GM21390 (cell line): ENCODE data around the gene DIO1.

Source experiments
- ATAC-seq: cut with Tn5 transposase; IDR thresholded peaks from one replicate; pipeline ENCODE4 v1.9.1; 2021; ENCODE audit not compliant: unreplicated experiment

The DIO1 gene

DNA sequence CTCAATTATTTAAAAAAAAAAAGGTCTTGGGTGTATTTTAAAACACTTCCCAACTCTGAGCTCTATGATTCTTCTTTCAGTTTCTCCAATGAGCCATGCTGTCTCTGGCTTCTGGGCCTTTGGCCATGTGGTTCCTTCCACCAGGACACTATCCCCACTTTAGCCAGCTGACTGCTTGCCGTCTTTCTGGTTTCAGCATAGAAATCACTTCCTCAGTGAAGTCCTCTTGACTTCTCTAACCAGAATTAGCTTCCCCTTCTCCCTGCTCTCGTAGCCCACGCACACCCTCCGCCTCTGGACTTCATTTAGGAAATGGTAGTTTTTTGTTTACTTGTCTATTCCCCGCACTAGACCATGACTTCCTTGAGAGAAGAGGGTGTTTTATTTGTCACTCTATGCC is 1.1 kb upstream of the DIO1 start:
- ATAC-seq: no peak

DNA sequence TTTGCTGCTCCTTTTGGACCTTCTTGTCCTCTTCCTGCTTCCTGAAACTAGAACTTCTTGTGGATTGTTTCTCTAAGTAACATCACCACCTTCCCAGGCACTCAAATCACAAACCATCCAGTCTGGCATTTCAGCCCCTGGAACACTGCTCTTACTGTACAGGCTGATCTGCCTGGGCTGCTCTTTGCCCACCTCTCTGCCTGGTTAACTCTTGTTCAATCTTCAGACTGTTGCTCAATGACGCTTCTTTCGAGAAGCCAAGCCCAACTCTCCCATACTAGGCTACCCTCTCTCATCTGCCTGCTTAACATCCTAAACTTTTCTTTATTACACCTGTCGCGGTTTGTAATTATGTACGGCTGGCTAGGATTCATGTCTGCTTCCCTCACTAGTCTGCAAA is 657 bp downstream of the DIO1 start:
- no peak for ATAC-seq

DNA sequence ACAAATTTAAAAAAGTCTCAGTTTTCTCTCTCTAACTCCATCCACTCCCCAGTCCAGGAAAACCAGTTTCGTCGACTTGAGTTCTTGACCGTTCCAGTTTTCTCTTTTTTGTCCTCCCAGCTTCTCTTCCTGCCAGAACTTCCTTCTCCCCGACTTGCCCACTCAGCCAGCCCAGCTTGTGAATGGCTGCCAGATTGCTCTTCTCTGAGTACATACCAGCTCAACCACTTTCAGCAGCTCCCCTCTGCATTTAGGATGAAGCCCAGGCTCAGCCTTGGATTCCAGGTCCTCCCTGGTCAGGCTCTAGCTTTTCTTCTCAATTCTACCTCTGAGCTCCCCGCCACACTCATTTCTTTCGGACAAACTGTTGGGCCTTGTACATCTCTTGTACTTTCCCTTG is 1.4 kb downstream of the DIO1 start:
- no peak for ATAC-seq

DNA sequence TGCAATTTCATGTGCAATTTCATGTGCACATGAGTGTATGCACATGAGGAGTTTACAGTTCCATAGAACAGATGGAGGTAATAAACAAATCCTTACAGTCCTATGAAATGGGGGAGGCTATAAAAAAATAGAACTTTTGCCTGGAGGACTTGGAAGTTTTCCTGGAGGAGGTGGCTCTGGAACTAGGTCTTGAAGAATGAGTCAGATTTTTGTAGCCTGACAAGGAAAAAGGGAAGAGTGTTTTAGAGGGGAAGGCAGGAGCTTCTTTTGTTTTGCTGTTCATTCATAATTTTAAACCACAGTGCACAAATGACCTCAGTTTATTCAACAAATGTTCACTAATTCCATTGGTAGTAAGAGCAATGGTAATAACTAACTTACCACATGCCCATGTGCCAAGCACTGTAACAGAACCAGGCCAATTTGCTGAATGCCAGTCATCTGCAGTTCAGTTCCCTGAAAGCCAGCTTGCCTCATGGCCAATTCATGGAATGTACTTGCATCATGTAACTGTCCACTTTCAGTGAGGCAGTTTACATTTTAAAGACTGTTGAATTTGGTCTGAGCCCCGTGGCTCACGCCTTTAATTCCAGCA is 2.7 kb downstream of the DIO1 start:
- ATAC-seq: no peak

DNA sequence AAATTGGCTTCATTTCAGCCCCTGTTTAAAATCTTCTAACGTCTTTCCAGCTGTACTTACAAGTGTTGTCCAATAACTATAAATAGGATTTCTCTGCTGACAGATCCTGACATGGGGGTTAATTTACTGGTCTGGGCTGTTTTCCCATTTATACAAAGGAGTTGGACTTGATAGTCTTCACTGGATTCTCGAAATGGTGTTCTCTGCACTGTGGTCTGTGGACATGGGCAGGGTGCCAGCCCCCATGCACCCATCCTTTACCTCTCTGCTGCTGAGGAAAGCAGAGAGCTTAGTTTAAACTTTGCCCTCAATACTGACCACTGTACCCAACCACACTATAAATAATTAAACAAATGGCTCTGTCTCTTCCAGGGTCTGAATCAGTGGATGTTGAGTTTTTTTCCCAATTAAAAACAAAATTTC is 5.2 kb downstream of the DIO1 start:
- no peak for ATAC-seq

DNA sequence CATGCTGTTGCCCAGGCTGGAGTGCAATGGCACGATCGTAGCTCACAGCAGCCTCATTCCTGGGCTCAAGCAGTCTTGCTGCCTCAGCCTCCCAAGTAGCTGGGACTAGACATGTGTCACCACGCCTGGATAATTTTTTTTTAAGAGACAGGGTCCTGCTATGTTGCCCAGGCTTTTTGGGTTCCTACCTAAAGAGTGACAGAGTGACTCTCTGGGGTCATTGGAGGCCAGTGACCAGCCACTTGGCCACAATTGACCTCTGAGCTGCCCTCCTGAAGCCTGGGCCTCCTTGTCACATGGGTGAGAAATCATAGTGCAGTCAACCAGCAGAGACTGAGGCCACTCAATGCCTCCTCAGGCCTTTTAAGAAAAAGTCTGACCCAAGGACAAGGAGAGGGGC is 5.7 kb downstream of the DIO1 start:
- no peak for ATAC-seq

DNA sequence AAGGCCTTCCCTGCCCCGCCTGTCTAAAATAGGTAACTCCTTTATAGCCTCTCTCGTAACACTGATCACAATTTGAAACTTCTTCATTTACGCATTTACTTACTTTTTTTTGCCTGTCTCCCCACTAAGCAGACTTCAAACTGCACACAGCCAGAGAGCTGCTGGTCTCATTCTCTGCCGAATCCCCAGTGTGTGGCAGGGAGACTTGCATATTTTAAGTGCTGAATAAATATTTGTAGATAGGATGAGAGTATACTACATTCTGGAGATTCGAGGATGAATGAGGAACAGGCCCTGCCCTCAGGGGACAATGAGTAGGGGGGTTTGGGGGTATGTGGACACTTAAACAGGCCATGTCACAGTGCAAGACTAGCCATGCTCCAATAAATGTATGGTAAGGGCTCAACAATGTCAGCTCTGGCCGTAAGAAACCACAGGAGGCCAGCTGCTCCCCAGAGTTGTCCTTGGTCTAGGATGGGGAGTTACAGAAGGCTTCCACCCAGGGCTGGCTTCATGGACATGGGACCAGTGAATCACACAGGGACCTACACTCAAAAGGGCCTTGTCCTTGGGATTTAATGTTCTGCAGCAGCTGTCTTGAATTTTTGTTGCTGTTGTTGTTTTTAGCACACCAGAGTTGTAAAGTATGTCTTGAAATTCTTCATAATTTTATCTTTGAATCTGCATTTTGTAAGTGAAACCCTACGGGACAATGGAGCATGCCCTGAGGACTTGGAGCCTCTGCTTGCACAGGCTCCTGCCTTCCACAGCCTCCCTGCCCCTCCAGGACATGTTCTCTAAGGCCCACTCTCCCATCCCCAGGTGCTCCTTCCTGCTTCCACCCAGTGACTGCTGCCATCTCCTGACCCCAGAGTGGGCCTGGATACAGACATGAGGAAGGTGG is 8.5 kb downstream of the DIO1 start:
- no peak for ATAC-seq

DNA sequence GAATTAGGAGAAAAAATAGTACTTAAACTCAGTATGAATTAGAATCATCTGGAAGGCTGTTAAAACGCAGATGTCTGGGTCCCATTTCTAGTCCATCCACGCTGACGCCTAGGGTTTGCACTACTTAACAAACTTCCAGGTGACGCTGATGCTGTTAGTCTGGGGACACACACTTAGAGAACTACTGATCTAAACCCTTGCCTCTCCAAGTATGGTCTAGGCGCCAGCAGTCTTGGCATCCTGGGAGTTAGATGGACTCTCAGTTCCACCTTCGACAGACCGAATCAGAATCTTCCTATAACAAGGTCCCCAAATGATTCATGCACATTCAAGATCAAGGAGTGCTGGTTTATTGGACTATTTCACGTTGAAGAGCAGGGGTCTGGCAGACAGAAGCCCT is 11.5 kb downstream of the DIO1 start:
- no peak for ATAC-seq

DNA sequence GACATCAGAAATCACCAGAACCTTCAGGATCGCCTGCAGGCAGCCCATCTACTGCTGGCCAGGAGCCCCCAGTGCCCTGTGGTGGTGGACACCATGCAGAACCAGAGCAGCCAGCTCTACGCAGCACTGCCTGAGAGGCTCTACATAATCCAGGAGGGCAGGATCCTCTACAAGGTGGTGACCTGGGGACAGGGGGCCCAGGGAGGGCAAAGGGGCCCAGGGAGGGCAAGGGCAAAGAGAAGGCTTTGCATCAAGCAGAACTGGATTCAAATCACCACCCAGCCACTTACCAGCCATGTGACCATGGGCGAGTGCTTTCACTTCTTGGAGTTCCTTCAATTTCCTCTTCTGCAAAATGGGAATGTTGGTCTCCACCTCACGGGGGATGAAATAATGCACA is 12.1 kb downstream of the DIO1 start:
- no peak for ATAC-seq

DNA sequence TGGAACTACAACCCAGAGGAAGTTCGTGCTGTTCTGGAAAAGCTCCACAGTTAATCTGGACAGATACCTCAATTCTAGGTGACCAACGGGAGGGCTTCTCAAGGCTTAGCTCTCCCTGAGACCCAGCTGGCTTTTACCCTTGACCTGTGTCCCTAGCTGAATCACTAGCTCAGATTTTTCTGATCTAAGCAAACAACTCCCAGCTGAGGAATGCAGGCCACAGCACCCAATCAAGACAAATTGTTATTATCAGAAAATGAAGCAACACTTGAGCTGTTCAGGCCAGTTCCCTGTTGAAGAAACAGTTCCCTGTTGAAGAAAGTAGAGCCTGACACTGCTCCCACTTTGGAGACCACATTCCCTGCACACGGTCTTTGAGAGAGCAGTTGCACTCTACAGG is 16.0 kb downstream of the DIO1 start:
- ATAC-seq: no peak

DNA sequence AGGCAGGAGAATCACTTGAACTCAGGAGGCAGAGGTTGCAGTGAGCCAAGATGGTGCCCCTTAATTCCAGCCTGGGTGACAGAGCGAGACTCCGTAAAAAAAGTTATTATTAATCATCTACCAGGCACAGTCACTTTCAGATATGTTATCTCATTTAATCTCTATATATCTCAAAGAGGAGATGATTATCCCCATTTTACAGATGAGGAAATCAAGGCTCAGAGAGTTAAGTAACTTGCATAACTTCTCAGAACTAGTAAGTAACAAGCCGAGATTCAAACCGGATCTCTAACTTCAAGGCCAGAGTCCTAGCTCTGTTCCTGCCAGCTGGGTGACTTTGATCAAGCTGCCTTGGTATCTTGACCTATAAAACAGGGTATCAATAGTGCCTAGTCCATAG is 17.5 kb downstream of the DIO1 start:
- ATAC-seq: no peak

DNA sequence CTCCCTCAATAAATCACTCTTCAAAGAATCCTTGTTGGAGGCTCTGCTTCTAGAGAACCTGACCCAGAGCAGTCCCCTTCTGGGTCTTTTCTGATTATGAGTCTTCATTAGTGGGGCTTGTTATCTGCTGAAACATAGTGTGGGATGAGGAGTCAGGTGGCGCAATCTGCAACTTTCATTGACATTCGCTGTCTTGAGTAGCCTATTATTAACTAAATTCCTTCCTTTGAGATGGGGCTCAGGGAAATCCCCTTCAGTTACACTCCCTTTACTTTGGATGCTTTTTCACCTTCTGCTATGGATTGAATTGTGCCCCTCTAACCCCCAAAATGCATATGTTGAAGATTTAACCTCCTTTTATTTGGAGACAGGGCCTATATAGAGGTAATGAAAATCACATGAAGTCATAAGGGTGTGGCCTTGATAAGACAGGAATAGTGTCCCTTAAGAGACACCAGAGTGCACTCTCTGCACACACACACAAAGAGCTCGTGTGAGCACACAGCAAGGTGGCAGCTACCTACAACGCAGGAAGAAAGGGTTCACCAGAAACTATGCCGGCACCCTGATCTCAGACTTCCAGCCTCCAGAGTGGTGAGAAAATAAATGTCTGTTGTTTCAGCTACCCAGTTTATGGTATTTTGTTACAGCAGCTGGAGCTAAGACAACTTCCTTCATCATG is 19.5 kb downstream of the DIO1 start:
- ATAC-seq: no peak

DNA sequence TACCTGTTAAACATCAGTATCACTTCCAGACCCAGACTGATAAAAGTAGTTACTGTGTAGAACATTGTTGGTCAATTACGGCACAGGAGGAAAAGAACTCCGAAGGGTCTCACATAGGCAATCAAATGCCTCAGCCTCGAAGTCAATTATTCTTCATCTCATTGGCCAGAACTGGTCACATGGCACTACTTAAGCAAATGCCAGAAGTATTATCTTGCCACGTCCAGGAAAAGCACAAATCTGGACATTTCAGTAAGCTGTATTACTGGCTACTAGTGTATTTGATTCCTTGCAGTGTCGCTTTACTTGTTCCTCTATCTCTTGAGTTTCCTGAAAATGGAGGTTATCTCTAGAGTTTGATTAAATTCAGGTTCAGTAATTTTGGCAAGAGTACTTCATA is 24.4 kb downstream of the DIO1 start:
- ATAC-seq: no peak

DNA sequence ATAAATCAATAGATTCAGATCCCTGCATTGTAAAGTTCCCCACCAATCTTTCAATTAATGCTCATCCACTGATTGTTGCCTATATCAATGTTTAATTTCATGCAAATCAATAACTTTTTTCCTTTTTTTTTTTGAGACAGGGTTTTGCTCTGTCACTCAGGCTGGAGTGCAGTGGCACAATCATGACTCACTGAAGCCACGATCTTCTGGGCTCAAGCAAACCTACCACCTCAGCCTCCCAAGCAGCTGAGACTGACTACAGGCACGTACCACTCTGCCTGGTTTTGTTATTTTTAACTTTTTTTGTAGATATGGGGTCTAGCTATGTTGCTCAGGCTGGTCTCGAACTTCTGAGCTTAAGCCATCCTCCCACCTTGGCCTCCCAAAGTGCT is 25.7 kb downstream of the DIO1 start:
- no peak for ATAC-seq

DNA sequence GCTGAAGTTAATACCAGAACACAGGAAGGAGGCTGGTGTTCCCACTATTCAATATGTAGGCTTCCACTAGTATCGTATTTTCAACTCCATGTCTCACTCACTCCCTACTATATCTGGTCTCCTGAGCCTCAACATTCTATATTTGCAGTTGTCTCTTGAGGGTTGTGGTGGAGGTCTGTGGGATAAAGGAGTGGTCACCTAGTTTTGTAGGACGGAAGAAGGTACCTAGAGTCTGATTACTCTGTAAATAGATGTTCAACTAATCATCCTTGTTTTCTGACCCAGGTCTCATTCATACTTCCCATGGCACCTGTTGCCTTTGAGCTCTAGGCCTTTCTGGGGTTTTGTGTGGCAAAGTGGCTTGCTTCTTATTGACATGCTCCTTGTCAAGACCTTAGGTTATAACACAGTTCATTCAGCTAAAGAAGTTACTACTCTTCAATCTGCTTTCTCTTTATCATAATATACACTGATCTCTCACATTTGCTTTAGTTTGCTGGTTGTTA is 33.4 kb downstream of the DIO1 start:
- no peak for ATAC-seq

DNA sequence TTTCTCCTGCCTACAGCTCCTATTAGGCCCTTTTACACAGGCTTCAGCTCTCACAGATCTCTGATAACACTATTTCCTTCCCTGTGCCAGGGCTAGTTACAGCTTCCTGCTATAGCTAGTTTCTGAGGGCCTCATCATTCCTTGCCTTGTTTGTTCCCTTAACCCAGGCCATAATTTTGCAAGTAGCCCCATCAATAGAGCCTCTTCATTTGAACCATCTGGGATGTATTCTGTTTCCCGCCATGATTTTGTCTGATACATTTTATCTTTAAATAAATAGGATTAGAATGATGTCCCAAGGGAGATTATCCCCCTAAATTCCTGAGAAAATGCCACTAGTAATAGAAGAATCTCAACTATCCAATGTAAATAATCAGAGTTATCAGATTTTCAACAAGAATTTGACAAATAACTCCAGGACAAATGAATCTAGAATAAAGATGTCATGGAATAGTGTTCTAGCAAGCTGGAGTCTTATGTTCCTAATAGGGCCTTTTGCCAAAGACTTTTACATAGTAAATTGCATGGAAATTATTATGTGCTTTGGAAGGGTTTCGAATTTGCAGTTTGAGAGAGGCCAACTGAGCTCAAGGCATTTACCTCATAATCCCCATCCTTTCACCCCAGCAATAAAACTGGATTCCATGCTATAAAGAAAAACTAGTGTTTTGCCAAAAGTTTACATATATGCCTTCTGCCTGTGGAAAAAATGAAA is 35.4 kb downstream of the DIO1 start:
- no peak for ATAC-seq

DNA sequence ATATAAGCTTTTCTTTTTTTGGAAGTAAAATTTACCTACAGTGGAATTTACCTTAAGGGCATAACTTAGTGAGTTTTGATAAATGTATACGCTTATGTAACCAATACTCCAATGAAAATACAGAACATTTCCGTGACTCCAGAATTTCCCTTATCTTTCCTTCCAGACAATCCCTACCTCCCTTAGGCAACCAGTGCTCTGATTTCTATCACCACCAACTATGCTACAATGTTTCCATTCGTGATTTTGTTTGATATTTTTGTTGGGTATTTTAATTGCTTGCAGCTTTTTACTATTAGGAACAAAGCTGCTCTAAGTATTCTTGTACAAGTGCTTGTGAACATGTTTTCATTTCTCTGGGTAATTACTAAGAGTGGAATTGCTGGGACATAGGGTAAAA is 36.9 kb downstream of the DIO1 start:
- no peak for ATAC-seq

DNA sequence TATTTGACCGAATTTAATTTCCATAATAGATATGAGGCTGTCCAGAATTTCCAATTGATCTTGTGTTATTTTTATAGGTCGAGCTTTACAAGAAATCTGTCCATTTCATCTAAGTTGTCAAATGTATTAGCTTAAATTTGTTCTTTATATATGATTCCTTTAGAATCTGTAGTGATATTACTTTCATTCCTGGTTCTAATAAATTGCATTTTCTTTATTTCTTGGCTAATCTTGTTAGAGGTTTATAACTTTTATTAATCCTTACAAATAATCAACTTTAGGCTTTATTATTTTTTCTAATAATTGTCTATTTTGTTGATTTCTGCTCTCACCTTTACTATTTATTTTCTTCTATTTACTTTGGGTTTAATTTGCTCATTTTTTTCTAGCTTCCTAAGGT is 37.5 kb downstream of the DIO1 start:
- no peak for ATAC-seq

DNA sequence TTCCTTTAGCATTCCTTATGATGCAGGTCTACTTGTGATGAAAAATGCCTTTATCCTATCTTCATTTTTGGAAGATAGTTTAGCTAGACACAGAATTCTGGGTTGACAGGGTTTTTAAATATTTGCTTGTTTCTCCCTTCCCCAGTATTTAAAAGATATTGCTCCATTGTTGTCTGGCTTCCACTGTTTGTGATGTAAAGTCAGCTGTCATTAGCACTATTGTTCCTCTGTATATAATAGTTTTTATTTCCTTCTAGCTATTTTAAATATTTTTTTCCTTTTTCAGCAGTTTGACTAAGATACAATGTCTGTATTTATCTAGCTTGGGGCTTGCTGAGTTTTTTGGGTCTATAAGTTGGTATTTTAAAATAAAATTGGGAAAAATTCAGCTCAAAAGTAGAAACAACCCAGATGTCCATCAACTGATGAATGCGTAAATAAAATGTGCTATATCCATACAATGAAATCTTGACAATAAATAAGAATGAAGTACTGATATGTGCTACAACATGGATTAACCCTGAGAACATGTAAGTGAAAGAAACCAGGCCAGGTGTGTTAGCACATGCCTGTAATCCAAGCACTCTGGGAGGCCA is 40.3 kb downstream of the DIO1 start:
- ATAC-seq: no peak

DNA sequence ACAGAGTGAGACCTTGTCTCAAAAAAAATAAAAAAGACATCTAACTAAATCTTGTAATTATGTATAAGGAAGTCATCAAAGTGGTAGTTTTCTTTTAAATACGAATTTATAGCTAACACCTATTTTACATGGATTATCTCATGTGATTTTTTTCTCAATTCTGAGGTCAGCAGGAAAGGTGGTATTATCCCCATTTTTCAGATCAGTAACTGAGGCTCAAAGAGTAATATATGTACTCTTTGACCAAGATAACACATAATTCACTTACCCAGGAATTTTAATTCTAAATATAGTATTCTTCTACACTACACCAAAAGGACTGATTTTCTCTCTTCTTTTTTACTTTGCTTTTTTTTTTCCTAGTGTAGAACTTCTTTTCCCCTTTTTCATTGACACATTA is 42.4 kb downstream of the DIO1 start:
- ATAC-seq: no peak
